ENCODE data around the gene CIAO2A. TPM values are rescaled to one million over a fixed set of nuclear protein-coding genes. Genes with fewer than 3 reads are reported as not detected.

CIAO2A gene
- total RNA-seq, 4 donors from 2014 or later, result 22.9 to 46.9 (median 32.7) TPM

DNA sequence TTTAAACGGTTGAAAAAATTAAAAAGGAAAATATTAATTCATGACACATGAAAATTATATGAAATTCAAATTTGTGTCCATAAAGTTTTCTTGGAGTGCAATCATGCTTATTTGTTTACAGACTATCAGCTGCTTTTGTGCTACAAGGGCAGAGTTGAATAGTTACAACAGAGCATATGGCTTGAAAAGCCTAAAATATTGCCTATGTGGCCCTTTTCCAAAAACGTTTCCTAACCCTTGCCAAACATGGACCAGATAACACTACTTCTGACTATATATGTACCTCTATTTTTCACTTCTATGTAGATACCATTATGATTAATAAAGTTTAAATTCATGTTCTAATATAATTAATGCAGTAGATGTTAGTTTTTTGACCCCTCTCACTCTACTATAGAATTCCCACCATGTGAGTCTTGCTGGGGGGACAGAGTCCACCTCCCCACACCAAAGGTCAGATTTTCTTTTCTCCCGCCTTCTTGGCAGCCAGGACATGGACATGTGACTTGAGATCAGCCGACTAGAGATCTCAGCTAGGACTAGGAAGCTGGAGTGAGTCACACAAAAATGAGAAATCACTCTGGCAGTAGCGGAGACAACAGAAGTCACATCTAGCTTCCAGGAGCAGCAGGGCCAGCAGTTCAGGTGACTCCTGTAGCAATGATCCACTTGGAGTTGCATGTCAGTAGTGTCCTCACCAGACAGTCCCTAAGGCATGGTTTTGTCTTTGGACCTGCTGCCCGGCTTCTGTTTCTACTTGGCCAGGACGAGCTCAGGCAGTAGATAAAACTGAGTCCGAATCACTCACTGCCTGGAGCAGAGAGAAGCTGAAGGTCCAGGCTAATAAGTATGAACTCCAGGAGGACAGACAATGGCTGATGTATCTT is 22.4 kb downstream of the CIAO2A start:
- Histone ChIP-seq H3K4me1 (peaks cover 0 to 36% (median 14%) of the 10 kb centered on the region in 4 donors), H3K27ac (peak overlapping the region in 3 of 4 donors; percentile 58 to 90 (median 74)), H3K27me3 (no peaks in the 10 kb centered on the region), H3K9me3 (no peaks in the 10 kb centered on the region), H3K4me3 (no peak overlapping the region), H3K36me3 (peaks cover 0 to 42% (median 0%) of the 10 kb centered on the region in 3 donors)
- TF ChIP-seq POLR2A (IDR thresholded peaks at IDR 0.05) (no peak), EP300 (IDR thresholded peaks at IDR 0.05) (peak; percentile 42 to 70)
- DNase-seq (ENCODE audit: low spot score in 2 of 2), result peak; percentile 33 to 58
- 50 to 56% methylated on average over 8 of the region's 8 CpGs for WGBS, 2 donors

- H3K9me3 ChIP-seq, result no peaks in the 10 kb centered on the region
- no peaks in the 10 kb centered on the region for H3K27me3 ChIP-seq
- 87 to 94% methylated on average over 3 of the region's 3 CpGs for WGBS, 2 donors
- H3K36me3 ChIP-seq, result peaks cover 0 to 34% (median 0%) of the 10 kb centered on the region in 3 donors
- DNase-seq (ENCODE audit: low spot score in 2 of 2), result no peak
- H3K4me1 ChIP-seq, result peaks cover 0 to 36% (median 14%) of the 10 kb centered on the region in 4 donors
- H3K27ac ChIP-seq, result peak overlapping the region in 2 of 4 donors; percentile 74 to 90
- no peak overlapping the region for H3K4me3 ChIP-seq
- TF ChIP-seq EP300 (IDR thresholded peaks at IDR 0.05) (no peak), POLR2A (IDR thresholded peaks at IDR 0.05) (no peak), CTCF (IDR thresholded peaks at IDR 0.05) (no peak)
These were observed 23.5 kb downstream of the CIAO2A start for GRCh38 chr15:64070106-64070505.

DNA sequence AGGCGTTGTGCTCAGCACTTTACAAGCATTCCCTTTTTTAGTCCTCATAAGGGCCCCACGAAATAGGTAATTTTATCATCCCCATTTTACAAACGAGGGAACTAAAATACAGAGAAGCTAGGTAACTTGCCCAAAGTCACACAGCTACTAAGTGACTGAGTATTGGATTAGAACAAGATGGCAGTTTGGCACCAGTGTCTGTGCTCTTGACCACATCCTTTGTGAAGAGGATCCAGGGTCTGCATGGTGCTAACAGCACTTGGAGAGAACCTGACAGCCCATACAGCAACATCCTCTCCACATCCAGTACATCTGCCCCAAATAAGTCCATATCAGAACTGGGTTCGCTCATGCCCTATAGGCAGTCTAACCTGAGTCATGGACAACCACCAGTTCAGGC is 25.5 kb downstream of the CIAO2A start:
- 68 to 79% methylated on average over 4 of the region's 4 CpGs for WGBS, 2 donors
- Histone ChIP-seq H3K9me3 (no peaks in the 10 kb centered on the region), H3K27me3 (no peaks in the 10 kb centered on the region), H3K27ac (no peak overlapping the region), H3K4me1 (peaks cover 0 to 36% (median 14%) of the 10 kb centered on the region in 4 donors), H3K36me3 (peaks cover 0 to 15% (median 0%) of the 10 kb centered on the region in 3 donors), H3K4me3 (no peak overlapping the region)
- DNase-seq (ENCODE audit: low spot score in 2 of 2), result no peak
- TF ChIP-seq CTCF (IDR thresholded peaks at IDR 0.05) (no peak), POLR2A (IDR thresholded peaks at IDR 0.05) (no peak), EP300 (IDR thresholded peaks at IDR 0.05) (no peak)

- Histone ChIP-seq H3K9me3 (no peaks in the 10 kb centered on the region), H3K36me3 (peaks cover 0 to 10% (median 0%) of the 10 kb centered on the region in 3 donors), H3K27me3 (no peaks in the 10 kb centered on the region), H3K27ac (no peak overlapping the region), H3K4me1 (peaks cover 0 to 36% (median 14%) of the 10 kb centered on the region in 4 donors), H3K4me3 (no peak overlapping the region)
- DNase-seq (ENCODE audit: low spot score in 2 of 2), result peak in 1 of 2 donors; percentile 81
- TF ChIP-seq EP300 (IDR thresholded peaks at IDR 0.05) (no peak), CTCF (IDR thresholded peaks at IDR 0.05) (peak; percentile 73 to 89 (median 86)), POLR2A (IDR thresholded peaks at IDR 0.05) (no peak)
- 24% methylated on average over 11 of the region's 11 CpGs for WGBS, 2 donors
These were observed 26.0 kb downstream of the CIAO2A start for GRCh38 chr15:64067564-64068030.

DNA sequence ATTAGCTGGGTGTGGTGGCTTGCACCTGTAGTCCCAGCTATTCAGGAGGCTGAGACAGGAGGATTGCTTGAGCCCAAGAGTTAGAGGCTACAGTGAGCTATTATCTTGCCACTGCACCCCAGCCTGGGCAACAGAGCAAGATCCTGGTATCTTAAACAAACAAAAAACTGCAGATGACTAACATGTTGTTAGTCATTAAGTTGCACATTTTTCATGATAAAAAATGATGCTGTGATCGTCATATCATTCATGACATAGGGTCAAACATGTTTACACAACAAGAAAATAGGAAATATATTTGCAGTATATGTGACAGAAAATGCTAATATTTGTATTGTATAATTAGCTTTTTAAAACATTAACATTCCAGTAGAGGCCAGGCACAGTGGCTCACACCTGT is 27.2 kb downstream of the CIAO2A start:
- H3K36me3 ChIP-seq, result peaks cover 0 to 1% (median 0%) of the 10 kb centered on the region in 3 donors
- no peak overlapping the region for H3K4me3 ChIP-seq
- TF ChIP-seq CTCF (IDR thresholded peaks at IDR 0.05) (no peak), EP300 (IDR thresholded peaks at IDR 0.05) (no peak), POLR2A (IDR thresholded peaks at IDR 0.05) (no peak)
- H3K27ac ChIP-seq, result no peak overlapping the region
- H3K27me3 ChIP-seq, result no peaks in the 10 kb centered on the region
- peaks cover 0 to 27% (median 8%) of the 10 kb centered on the region in 4 donors for H3K4me1 ChIP-seq
- H3K9me3 ChIP-seq, result no peaks in the 10 kb centered on the region
- WGBS, 2 donors, result 52 to 56% methylated on average over 1 of the region's 1 CpG
- DNase-seq (ENCODE audit: low spot score in 2 of 2), result no peak

All from tibial nerve (tissue), 4 donors.